Naive thymus-derived CD4-positive, alpha-beta T cell (primary cell): ENCODE data around the gene GDPD5. TPM values are rescaled to one million over a fixed set of nuclear protein-coding genes. Genes with fewer than 3 reads are reported as not detected.

Source experiments
- ATAC-seq: fragments of 150-1000 bp; cut with Tn5 transposase; 2 replicates; pipeline ENCODE4 v1.10.0; 2021; ENCODE audit warnings: mild to moderate bottlenecking, moderate library complexity
- CTCF ChIA-PET: fragments of 350-600 bp; sonication (Branson Sonifier 250); formaldehyde crosslinking; loops from one replicate; lab custom pipeline; 2021; ENCODE audit warnings: antibody characterized with exemption; lab: Charles Lee
- POLR2A ChIA-PET: fragments of 350-600 bp; sonication (Branson Sonifier 250); formaldehyde crosslinking; loops from one replicate; lab custom pipeline; 2021; ENCODE audit warnings: antibody characterized with exemption, inconsistent platforms; lab: Charles Lee
- DNase-seq, 9 donors: peaks; one replicate each; pipeline versions ENCODE4 v3.0.0 to v3.0.0-alpha.2; 2020 to 2022; ENCODE audit warnings: mixed read lengths in 1 of 9
- H3K27ac ChIP-seq: one replicate; pipeline ENCODE4 v1.7.0; 2013; ENCODE audit warnings: mild to moderate bottlenecking, low read depth, low read length, moderate library complexity
- H3K27me3 ChIP-seq, 2 donors: one replicate each; pipeline ENCODE4 v1.7.0; 2013; ENCODE audit warnings: low read length in 2 of 2, mild to moderate bottlenecking in 2 of 2, moderate library complexity in 2 of 2; ENCODE audit not compliant: control insufficient read depth in 2 of 2, insufficient read depth in 2 of 2
- H3K36me3 ChIP-seq, 3 experiments: 1 replicate in 2 of 3; 2 replicates in 1 of 3; pipeline ENCODE4 v1.7.0; 2013; ENCODE audit warnings: low read length in 3 of 3, mild to moderate bottlenecking in 3 of 3, moderate library complexity in 1 of 3; ENCODE audit not compliant: insufficient read depth in 3 of 3, control insufficient read depth in 2 of 3
- H3K4me1 ChIP-seq, 2 donors: one replicate each; pipeline ENCODE4 v1.7.0; 2013; ENCODE audit warnings: low read length in 2 of 2, mild to moderate bottlenecking in 2 of 2, moderate library complexity in 1 of 2; ENCODE audit not compliant: control insufficient read depth in 2 of 2, insufficient read depth in 2 of 2
- H3K4me3 ChIP-seq: 2 replicates; pipeline ENCODE4 v1.7.0; 2013; ENCODE audit warnings: mild to moderate bottlenecking, low read length
- H3K9me3 ChIP-seq, 3 experiments: 1 replicate in 2 of 3; 2 replicates in 1 of 3; pipeline ENCODE4 v1.7.0; 2013; ENCODE audit warnings: low read length in 3 of 3; ENCODE audit not compliant: control insufficient read depth in 2 of 3
- H3K27ac Mint-ChIP-seq, 9 donors: one replicate each; pipeline ENCODE4 v1.8.0; 2020 to 2022; ENCODE audit warnings: mixed read lengths in 9 of 9, mild to moderate bottlenecking in 8 of 9, moderate library complexity in 5 of 9, inconsistent platforms in 2 of 9
- H3K27me3 Mint-ChIP-seq, 5 donors: one replicate each; pipeline ENCODE4 v1.8.0; 2021 to 2022; ENCODE audit warnings: mixed read lengths in 5 of 5, mild to moderate bottlenecking in 1 of 5
- H3K36me3 Mint-ChIP-seq, 5 donors: one replicate each; pipeline ENCODE4 v1.8.0; 2020 to 2022; ENCODE audit warnings: mixed read lengths in 5 of 5, mild to moderate bottlenecking in 3 of 5, inconsistent platforms in 1 of 5
- H3K4me1 Mint-ChIP-seq, 7 donors: one replicate each; pipeline ENCODE4 v1.8.0; 2020 to 2022; ENCODE audit warnings: mixed read lengths in 7 of 7, mild to moderate bottlenecking in 3 of 7, inconsistent platforms in 1 of 7
- H3K4me3 Mint-ChIP-seq, 10 donors: one replicate each; pipeline ENCODE4 v1.8.0; 2020 to 2022; ENCODE audit warnings: mild to moderate bottlenecking in 10 of 10, mixed read lengths in 10 of 10, moderate library complexity in 6 of 10, inconsistent platforms in 2 of 10
- H3K9me3 Mint-ChIP-seq, 11 donors: one replicate each; pipeline ENCODE4 v1.8.0; 2020 to 2022; ENCODE audit warnings: mixed read lengths in 11 of 11, mild to moderate bottlenecking in 4 of 11, inconsistent platforms in 1 of 11, moderate library complexity in 1 of 11
- intact Hi-C, 2 donors: fragments of 100-400 bp; cut with micrococcal nuclease; formaldehyde crosslinking; loops; one replicate each; pipeline ENCODE4 v1.15.1; 2023
- polyA plus RNA-seq, 2 donors: library from polyadenylated mRNA; unstranded; fragments of 300-500 nt; fragmentation: Illumina TruSeq; gene quantifications; one replicate each; pipeline ENCODE4 v1.2.3, GENCODE V29; 2021
- total RNA-seq, 6 experiments: library from RNA in 5 of 6; stranded (reverse) in 5 of 6; gene quantifications; 1 replicate in 5 of 6; 2 replicates in 1 of 6; pipeline ENCODE4 v1.2.3 and lab custom pipeline; 2021 to 2026

GDPD5 gene
- total and polyA plus RNA-seq, 7 experiments from 2014 or later, result 3.9 to 50.3 (median 21.1) TPM

GRCh38 chr11:75389276-75389605 lies 136.5 kb downstream of the GDPD5 start:
- H3K36me3 ChIP-seq, result no peaks in the 10 kb centered on the region
- peaks cover 3 to 4% of the 10 kb centered on the region in 2 donors for H3K4me1 ChIP-seq
- ATAC-seq (no peak), DNase-seq (no peak)
- H3K27me3 ChIP-seq, result no peaks in the 10 kb centered on the region
- H3K27me3 Mint-ChIP-seq, result peaks cover 0 to 22% (median 0%) of the 10 kb centered on the region in 5 donors
- intact Hi-C loops, result no loop called here
- H3K27ac ChIP-seq, result no peak overlapping the region
- H3K36me3 Mint-ChIP-seq, result no peaks in the 10 kb centered on the region
- H3K9me3 ChIP-seq, result no peaks in the 10 kb centered on the region
- ChIA-PET CTCF (interaction anchor here (1.1 to 16.2 kb wide), 13 partner anchors 9 to 248 kb away, joined by 3 to 416 read pairs (median 6); no protein-coding TSS in a partner anchor), POLR2A (interaction anchor here (1.0 to 4.1 kb wide), 3 partner anchors 11 to 142 kb away, joined by 3 to 15 read pairs (median 15); partner anchors contain the start of gene RPS3)
- no peak overlapping the region for H3K27ac Mint-ChIP-seq
- H3K4me3 Mint-ChIP-seq, result no peak overlapping the region
- H3K4me3 ChIP-seq, result no peak overlapping the region
- H3K4me1 Mint-ChIP-seq, result peaks cover 5 to 7% (median 6%) of the 10 kb centered on the region in 7 donors
- no peaks in the 10 kb centered on the region for H3K9me3 Mint-ChIP-seq

- Histone ChIP-seq H3K4me3 (no peak overlapping the region), H3K27ac (no peak overlapping the region), H3K9me3 (no peaks in the 10 kb centered on the region), H3K4me1 (peaks cover 5 to 10% of the 10 kb centered on the region in 2 donors), H3K27me3 (no peaks in the 10 kb centered on the region), H3K36me3 (no peaks in the 10 kb centered on the region)
- ATAC-seq (peak; percentile 92), DNase-seq (peak; percentile 23 to 74 (median 64))
- peaks cover 10 to 13% (median 12%) of the 10 kb centered on the region in 7 donors for H3K4me1 Mint-ChIP-seq
- POLR2A ChIA-PET, result interaction anchor here (0.6 to 4.1 kb wide), 6 partner anchors 9 to 144 kb away, joined by 3 to 15 read pairs (median 7); partner anchors contain the start of gene RPS3
- intact Hi-C loops, result loop anchor here (1.0 kb wide), 5 partner anchors 11 to 189 kb away; partner anchors contain the start of gene RPS3 (in 1 of the 2)
- H3K27ac Mint-ChIP-seq, result no peak overlapping the region
- no peaks in the 10 kb centered on the region for H3K9me3 Mint-ChIP-seq
- CTCF ChIA-PET, result interaction anchor here (0.5 to 16.2 kb wide), 19 partner anchors 8 to 247 kb away, joined by 3 to 416 read pairs (median 5); partner anchors contain the start of gene ARRB1
- H3K36me3 Mint-ChIP-seq, result no peaks in the 10 kb centered on the region
- H3K27me3 Mint-ChIP-seq, result peaks cover 0 to 22% (median 0%) of the 10 kb centered on the region in 5 donors
- H3K4me3 Mint-ChIP-seq, result no peak overlapping the region
Measured at GRCh38 chr11:75388386-75389275, 137.1 kb downstream of the GDPD5 start.

GRCh38 chr11:75387736-75388294 lies 137.9 kb downstream of the GDPD5 start:
- Mint-ChIP-seq H3K27ac (no peak overlapping the region), H3K36me3 (no peaks in the 10 kb centered on the region), H3K4me1 (peaks cover 16 to 20% (median 19%) of the 10 kb centered on the region in 7 donors), H3K27me3 (peaks cover 0 to 20% (median 0%) of the 10 kb centered on the region in 5 donors), H3K9me3 (no peaks in the 10 kb centered on the region), H3K4me3 (no peak overlapping the region)
- H3K4me1 ChIP-seq, result peaks cover 10 to 17% of the 10 kb centered on the region in 2 donors
- no peaks in the 10 kb centered on the region for H3K9me3 ChIP-seq
- CTCF ChIA-PET, result interaction anchor here (0.5 to 16.2 kb wide), 16 partner anchors 9 to 1508 kb away, joined by 3 to 416 read pairs (median 4); partner anchors contain the start of gene ARRB1
- POLR2A ChIA-PET, result interaction anchor here (0.6 to 4.1 kb wide), 7 partner anchors 10 to 145 kb away, joined by 3 to 15 read pairs (median 4); partner anchors contain the start of gene RPS3
- H3K27me3 ChIP-seq, result no peaks in the 10 kb centered on the region
- DNase-seq (no peak), ATAC-seq (no peak)
- intact Hi-C loops, result loop anchor here (1.0 kb wide), 5 partner anchors 11 to 189 kb away; partner anchors contain the start of gene RPS3 (in 1 of the 2)
- H3K27ac ChIP-seq, result no peak overlapping the region
- no peak overlapping the region for H3K4me3 ChIP-seq
- H3K36me3 ChIP-seq, result no peaks in the 10 kb centered on the region

- H3K4me1 Mint-ChIP-seq, result peaks cover 16 to 24% (median 20%) of the 10 kb centered on the region in 7 donors
- Histone ChIP-seq H3K27me3 (no peaks in the 10 kb centered on the region), H3K4me3 (no peak overlapping the region), H3K27ac (no peak overlapping the region), H3K36me3 (no peaks in the 10 kb centered on the region), H3K4me1 (peaks cover 10 to 17% of the 10 kb centered on the region in 2 donors), H3K9me3 (no peaks in the 10 kb centered on the region)
- H3K4me3 Mint-ChIP-seq, result no peak overlapping the region
- H3K27me3 Mint-ChIP-seq, result peaks cover 0 to 20% (median 0%) of the 10 kb centered on the region in 5 donors
- intact Hi-C loops, result no loop called here
- ATAC-seq (no peak), DNase-seq (no peak)
- no peaks in the 10 kb centered on the region for H3K9me3 Mint-ChIP-seq
- ChIA-PET CTCF (interaction anchor here (0.7 to 16.2 kb wide), 6 partner anchors 11 to 1279 kb away, joined by 3 to 416 read pairs (median 10); partner anchors contain the start of gene ARRB1), POLR2A (interaction anchor here (0.7 to 7.0 kb wide), 6 partner anchors 13 to 116 kb away, joined by 3 to 119 read pairs (median 12); partner anchors contain the start of gene RPS3)
- H3K27ac Mint-ChIP-seq, result no peak overlapping the region
- no peaks in the 10 kb centered on the region for H3K36me3 Mint-ChIP-seq
Measured at GRCh38 chr11:75386942-75387630, 138.7 kb downstream of the GDPD5 start.

Other genes with a start within 250 kb of the GDPD5 start
- gene ARRB1, start 174.3 kb downstream of the GDPD5 start, total RNA-seq, result 100 to 1,000 TPM in 1 of 5 experiments, 10 to 100 TPM in 4; 47.8 to 104 (median 63.9) TPM
- gene ARRB1, start 174.3 kb downstream of the GDPD5 start, polyA plus RNA-seq, result 1 to 10 TPM; 7.5 to 9.0 TPM
- 1,000 to 10,000 TPM; 3,135 to 5,501 (median 5,089) TPM for gene RPS3, start 126.4 kb downstream of the GDPD5 start, total RNA-seq
- gene RPS3, start 126.4 kb downstream of the GDPD5 start, polyA plus RNA-seq, result 1,000 to 10,000 TPM; 6,041 to 7,167 TPM
- 1 to 10 TPM in 3 of 5 experiments, under 1 TPM in 2; 0.60 to 1.4 (median 1.1) TPM for gene KLHL35, start 92.7 kb downstream of the GDPD5 start, total RNA-seq
- gene KLHL35, start 92.7 kb downstream of the GDPD5 start, polyA plus RNA-seq, result under 1 TPM; 0.57 to 0.60 TPM
- 10 to 100 TPM in 3 of 5 experiments, 1 to 10 TPM in 2; 5.1 to 19.9 (median 13.2) TPM for gene SERPINH1, start 36.3 kb upstream of the GDPD5 start, total RNA-seq
- 1 to 10 TPM; 2.9 to 7.8 TPM for gene SERPINH1, start 36.3 kb upstream of the GDPD5 start, polyA plus RNA-seq
- gene MAP6, start 143.1 kb upstream of the GDPD5 start, total RNA-seq, result 1 to 10 TPM in 1 of 5 experiments, not detected in 4; 2.7 TPM
- gene MAP6, start 143.1 kb upstream of the GDPD5 start, polyA plus RNA-seq, result not detected
- not detected for gene MOGAT2, start 191.9 kb upstream of the GDPD5 start, total RNA-seq
- gene MOGAT2, start 191.9 kb upstream of the GDPD5 start, polyA plus RNA-seq, result not detected
- 1 to 10 TPM in 3 of 5 experiments, under 1 TPM in 2; 0.32 to 8.5 (median 1.4) TPM for gene DGAT2, start 242.8 kb upstream of the GDPD5 start, total RNA-seq
- under 1 TPM; 0.30 to 0.58 TPM for gene DGAT2, start 242.8 kb upstream of the GDPD5 start, polyA plus RNA-seq